HG02938 (cell line): ENCODE results near the gene MX2.

Experiments used
- ATAC-seq: cut with Tn5 transposase; IDR thresholded peaks from one replicate; pipeline ENCODE4 v1.9.1; 2021; ENCODE audit warnings: mild to moderate bottlenecking, moderate library complexity; ENCODE audit not compliant: unreplicated experiment

MX2 gene

DNA sequence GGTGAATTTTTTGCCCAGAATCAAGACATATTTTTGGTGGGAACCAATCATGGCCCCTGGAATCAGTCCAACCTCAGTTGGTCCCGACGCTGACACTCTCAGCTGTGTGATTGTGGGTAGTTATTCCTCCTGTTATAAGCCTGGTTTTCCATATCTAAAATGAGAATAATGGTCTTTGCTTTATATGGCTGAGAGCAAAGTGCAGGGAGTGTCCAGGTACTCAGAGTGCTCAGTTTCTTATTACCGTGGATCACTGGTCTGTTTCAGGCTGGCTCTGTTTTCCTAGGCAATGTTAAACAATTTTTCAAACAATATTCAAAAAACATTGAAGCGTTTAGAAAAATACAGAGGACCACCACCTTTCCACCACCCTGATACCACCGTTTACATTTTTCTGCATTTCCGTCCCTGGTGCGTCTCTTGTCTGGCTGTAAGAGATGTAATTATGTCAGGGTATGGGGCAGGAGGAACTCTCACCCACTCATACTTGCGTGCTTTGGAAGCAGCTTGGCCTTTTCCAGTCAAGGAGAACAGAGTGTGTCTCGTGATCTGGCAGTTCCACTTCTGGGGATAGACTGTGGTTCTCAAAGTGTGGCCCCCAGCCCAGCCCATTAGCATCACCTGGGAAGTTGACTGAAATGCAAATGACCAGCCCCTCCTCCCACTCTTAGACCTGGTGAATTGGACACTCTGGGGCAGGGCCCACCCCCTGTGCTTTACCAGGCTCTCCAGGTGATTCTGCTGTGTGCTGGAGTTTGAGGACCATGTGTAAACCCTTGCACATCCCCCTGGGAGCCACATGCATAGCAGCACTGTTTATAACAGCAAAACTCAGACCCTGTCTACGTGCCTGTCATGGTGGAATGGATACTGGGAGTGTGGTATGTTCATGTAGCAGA lies 71.0 kb downstream of the MX2 start:
- ATAC-seq = no peak

DNA sequence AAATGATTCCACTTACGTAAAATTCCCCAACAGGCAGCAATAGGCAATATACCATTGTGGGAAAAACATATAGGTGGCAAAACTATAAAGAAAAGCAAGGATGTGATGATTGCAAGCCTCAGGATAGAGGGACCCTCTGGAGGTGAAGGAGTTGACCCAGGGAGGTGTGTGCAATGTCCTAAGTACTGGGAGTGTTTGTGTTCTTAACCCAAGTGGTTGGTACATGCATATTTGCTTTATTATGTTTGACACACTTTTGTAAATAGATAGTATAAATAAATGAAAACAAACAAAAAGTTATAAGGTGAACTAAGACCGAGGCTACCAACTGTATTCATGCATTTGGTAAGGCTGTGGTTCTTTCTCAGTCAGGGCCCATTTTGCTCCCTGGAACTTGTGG lies 71.7 kb downstream of the MX2 start:
- ATAC-seq = no peak

DNA sequence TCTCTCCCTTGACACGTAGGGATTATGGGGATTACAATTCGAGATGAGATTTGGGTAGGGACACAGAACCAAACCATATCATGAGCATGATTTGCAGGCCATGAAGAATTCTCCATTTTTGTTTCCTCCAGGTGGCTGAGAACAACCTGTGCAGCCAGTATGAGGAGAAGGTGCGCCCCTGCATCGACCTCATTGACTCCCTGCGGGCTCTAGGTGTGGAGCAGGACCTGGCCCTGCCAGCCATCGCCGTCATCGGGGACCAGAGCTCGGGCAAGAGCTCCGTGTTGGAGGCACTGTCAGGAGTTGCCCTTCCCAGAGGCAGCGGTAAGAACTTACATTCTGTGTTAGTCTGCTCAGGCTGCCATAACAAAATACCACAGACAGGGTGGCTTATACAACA lies 73.9 kb downstream of the MX2 start:
- ATAC-seq = no peak

DNA sequence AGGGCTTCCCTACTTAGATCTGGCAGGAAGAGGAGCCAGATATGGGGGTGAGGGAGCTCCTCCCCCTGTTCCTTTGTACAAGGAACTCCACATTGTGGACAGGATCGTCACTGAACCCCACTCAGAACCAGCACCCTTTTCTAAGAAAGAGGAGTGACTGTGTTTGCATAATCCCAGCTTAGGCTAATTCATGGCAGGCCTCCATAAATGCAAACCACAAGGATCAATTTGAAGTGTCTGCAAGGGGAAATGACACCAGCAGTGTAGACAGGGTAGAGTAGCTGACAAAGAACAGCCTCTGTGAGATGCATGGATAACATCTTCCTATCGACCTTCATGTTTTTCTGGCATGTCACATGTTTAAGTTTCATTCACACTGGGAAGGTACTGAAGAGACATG lies 75.9 kb downstream of the MX2 start:
- ATAC-seq = no peak

DNA sequence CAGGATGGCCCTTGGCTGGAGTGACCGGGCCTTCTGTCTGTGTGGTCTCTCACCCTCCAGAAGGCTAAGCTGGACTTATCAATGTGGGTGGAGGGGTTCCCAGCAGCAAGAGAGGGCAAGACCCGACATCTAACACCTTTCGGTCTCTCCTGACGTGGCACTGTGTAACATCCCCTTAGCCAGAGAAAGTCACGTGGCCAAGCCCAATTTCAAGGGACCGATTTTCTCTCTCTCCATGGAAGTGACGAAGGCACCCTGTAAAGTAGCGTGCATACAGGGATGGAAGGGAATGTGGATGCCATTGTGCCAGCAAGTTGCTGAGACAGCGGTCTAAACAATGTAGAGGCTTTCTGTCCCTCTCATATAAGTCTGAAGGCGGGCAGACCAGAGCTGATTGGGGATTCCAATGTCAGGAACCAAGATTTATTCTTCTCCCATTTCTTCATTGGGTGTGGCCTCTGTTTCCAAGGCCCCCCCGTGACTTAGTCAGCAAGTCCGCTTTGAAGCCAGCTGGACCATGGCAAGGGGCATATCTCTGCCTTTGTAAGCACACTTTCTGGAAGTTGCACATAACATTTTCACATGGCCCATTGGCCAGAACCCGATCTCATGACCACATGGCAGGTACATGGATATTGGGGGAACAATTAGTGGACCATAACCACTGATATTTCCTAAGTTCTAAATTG lies 76.7 kb downstream of the MX2 start:
- no peak for ATAC-seq

DNA sequence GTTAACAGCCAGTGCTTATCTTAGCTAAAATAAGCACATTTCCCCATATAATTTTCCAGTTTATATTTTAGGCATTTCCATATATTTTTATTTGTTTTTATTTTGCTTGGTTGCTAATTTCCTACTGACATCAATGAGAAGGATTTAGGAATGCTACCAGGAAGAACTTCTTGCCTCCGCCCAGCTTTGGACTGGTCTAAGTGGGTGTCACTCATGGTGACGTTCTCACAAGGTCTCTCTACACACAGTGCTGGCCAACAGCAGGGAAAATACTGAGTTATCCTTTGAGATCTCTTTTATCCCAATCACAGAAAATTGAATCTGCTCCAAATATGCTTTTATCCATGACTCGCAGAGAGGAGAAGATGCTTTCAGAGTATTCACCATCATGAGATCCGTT lies 77.4 kb downstream of the MX2 start:
- no peak for ATAC-seq

DNA sequence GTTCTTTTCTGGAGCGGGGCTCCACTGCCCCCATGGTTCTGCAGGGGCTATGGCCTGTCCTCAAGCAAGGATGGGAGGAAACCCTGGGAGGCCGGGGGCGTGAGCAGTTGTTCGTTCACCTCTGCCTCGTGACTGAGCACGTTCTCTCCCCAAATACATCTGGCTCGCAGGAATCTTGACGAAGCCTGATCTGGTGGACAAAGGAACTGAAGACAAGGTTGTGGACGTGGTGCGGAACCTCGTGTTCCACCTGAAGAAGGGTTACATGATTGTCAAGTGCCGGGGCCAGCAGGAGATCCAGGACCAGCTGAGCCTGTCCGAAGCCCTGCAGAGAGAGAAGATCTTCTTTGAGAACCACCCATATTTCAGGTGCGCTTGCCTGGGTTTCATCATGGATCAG lies 79.7 kb downstream of the MX2 start:
- no peak for ATAC-seq

DNA sequence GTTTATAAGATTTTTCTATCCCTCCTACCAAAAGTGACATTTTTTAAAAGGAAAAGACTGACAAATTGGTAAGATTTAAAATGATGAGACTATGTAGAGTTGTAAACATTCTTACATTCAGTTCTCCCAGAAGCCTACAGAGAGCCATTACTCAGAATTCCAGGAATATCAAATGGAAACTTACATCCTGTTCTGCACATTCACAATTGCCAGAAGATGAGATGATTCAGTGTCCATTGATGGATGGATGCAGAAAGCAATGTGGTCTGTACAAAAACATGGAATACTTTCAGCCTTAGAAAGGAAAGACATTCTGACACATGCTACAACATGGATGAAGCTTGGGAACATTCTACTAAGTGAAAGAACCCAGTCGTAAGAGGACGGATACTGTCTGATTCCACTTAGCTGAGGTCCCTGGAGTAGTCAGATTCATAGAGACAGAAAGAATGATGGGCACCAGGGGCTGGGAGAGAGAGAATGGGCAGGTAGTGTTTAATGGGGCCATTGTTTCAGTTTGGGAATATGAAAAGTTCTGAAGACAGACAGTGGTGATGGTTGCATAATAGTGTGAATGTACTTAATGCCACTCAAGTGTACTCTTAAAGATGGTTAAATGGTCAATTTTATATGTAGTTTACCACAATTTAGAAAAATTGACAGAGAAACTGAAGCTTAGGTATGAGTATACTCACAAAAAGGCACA lies 80.8 kb downstream of the MX2 start:
- no peak for ATAC-seq

DNA sequence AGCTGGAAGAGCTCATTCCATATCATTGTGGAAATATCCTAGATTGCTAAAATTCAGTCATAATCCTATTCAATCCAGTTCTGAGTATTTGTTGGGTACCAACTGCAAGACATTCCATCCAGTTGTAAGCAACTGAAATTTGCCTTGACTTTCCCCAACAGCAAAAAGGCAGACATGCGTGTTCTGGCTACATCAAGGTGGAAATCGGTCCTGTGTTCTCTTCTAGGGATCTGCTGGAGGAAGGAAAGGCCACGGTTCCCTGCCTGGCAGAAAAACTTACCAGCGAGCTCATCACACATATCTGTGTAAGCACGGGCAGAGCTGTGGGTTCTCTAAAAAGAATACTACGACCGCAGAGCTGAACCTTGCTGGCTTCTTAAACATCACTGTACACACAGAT lies 81.7 kb downstream of the MX2 start:
- ATAC-seq = no peak

DNA sequence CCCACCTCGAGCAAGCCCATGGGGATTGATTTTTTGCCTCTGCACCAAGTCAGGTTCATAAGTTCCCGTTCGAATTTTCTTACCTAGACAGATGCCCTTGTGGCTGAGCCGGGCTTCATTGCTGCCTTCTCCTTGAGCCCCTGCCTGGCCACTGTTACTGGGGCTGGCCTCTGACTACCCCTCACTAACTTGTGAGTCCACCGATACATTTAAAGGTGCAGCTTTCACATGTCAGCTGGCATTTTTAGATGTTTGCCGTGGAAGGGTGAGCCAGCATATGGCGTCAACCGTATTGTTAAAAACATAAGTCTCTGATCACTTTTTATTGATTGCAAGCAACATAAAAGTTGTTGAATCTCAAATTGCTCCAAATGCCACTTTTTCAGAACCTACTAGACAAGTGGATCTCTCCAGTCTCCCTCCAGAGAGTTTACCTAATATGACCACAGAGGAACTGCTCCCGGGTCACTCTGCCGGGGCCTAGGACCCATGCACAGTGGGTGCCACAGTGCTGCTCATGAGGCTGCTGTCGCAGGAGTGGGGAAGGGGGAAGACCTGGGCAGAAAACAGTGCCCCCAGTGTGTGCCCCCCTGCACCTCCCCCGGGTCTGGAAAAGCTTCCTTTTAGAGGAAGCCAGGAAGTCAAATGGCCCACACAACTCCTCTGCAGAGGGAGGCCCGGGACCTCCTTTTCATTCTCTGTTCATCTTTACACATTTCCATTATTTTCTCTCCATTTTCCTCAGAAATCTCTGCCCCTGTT lies 83.1 kb downstream of the MX2 start:
- no peak for ATAC-seq

DNA sequence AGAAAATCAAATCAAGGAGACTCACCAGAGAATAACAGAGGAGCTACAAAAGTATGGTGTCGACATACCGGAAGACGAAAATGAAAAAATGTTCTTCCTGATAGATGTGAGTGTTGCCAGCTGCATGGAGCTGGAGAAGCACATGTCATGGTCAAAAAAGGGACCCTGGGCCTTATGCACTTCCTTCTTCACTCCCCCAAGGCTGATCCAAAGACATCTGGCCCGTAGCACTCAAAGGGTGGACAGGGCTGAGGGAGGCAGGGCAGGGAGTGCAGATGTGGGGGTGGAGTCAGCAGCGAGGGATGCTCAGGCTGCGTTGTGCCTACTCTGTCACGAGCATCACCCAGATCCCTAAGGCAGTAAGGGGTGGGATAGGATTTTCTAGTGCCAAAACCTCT lies 83.6 kb downstream of the MX2 start:
- no peak for ATAC-seq

DNA sequence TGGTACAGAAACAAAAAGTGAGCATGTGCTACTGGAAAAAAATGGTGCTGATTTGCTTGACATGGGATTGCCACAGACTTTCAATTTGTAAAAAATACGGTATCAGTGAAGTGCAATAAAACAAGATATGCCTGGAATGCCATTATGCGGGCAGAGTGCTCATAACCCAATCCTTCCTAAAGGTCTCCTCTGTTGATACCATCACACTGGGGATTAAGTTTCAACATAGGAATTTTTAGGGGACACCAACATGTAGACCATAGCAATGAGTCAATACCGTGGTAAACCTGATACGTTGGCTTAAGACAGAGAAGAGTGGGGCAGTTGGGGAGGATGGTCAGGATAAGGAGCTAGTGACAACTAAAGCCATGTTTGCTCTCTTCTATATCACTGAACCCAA lies 84.8 kb downstream of the MX2 start:
- ATAC-seq = no peak

DNA sequence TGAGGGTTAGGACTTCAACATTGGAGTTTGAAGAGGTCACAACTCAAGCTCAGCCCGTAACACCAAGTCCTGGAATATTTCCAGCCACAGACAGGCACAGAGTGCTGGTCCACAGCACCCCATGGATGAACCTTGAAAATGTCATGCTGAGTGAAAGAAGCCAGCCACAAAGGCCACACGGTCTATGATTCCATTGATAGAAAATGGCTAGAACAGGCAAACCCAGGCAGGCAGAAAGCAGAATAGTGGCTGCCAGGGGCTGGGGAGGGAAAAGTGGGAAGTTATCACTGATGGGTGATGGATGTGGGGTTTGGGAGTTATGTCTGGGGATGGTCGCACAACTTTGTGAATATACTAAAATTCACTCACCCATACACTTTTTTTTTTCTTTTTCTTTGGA lies 85.5 kb downstream of the MX2 start:
- ATAC-seq = no peak

DNA sequence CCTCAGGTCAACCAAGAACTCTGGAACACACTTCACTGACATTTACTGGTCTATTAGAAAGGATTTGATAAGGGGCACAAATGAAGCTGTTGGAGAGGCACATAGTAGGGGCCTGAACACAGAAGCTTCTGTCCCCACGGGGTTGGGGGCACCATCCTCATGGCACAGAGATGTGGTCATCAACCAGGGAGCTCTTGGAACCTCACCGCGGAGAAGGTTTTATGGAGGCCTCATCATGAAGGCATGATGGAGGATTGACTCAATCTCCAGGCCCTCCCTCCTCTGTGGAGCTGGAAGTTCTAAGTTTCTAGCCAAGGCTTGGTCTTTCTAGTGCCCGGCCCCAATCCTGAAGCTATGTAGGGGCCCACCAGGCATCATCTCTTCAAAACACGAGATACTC lies 87.8 kb downstream of the MX2 start:
- no peak for ATAC-seq

DNA sequence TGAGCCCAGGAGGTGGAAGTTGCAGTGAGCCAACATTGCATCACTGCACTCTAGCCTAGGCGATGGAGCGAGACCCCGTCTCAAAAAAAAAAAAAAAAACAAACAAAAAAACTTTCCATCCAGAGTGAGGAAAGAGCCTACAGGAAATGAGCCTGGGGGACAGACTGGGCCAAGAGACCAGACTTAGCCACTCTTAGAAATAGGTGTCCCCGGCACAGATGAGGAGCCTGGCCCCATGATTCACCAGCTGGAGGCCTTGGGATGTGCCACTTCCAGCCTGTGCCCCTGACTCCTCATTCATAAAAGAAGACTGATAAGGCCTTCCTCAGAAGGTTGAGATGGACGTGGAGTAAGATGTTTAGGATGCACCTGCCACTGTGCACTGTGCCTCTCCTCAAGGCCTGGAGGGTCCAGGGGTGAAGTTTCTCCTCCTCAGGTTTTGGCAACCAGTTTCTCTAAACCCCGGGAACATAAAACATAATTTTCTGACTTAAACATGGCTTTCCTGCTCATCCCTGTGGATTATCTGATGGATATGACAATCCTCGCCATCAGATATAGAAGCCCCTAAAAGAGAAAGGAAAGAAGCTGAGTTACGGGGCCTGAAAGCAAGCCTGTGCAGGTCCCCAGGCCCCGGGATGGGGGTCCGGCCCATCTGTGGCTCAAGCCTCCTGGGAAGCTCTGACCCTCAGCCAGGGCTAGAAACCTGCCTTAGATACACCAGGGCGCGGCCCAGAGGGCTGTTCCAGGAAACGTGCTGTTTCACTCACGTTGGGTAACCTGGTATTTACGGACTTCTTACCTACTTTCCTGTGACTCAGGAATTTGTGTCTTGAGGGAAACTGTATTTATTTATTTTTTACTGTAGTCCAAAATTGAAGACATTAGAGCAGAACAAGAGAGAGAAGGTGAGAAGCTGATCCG lies 90.2 kb downstream of the MX2 start:
- ATAC-seq = no peak

DNA sequence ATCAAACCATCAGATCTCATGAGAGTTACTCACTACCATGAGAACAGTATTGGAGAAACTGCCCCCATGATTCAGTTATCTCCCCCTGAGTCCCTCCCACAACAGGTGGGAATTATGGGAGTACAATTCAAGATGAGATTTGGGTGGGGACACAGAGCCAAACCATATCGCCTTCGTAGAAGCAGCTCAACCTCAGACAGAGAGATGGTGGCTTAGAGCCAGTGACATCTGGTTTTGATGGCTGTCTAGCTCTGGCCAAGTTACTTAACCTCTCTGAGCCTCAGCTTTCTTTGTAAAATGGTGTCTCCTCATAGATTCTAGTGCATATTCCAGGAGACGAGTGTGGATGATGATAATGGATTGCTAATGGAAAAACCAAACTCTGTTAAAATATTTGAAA lies 91.4 kb downstream of the MX2 start:
- ATAC-seq = no peak

DNA sequence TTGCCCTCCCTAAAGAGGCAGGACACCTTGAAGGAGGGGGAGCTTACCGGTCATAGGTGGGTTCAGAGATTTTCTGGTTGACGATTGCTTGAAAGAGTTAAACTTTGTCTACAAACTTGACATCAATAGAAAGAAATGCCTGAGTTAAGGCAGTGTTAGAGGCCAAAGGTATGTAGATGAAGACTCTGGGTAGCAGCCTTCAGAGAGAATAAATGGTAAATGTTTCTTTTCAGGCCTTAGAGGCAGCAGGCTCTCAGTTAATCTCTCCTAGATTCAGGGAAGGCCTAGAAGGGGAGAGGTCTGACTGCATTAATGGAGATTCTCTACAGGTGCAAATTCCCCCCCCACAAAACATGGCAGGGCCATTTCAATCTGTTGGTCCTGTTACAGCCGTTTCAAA lies 91.9 kb downstream of the MX2 start:
- ATAC-seq = no peak

DNA sequence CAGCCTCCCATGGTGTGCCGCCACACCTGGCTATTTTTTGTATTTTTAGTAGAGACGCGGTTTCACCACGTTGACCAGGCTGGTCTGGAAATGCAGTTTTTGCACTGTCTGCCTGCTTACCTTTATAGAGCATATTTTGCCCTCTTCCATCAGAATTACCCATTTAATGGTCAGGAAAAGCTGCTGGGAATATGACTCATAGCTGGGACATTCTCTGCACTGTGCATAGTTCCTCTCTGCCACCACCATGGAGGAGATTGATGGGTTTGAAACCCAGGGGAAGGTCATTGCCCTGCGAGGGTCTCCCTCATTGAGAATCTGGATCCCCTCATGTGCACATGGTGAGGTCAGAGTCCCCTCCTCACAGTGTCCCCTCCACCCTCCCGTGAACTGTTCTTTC lies 96.3 kb downstream of the MX2 start:
- no peak for ATAC-seq

DNA sequence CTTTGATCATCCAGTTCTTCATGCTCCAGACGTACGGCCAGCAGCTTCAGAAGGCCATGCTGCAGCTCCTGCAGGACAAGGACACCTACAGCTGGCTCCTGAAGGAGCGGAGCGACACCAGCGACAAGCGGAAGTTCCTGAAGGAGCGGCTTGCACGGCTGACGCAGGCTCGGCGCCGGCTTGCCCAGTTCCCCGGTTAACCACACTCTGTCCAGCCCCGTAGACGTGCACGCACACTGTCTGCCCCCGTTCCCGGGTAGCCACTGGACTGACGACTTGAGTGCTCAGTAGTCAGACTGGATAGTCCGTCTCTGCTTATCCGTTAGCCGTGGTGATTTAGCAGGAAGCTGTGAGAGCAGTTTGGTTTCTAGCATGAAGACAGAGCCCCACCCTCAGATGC lies 96.7 kb downstream of the MX2 start:
- no peak for ATAC-seq
